Measurements from ENCODE around the gene PTPRQ.
A peak's percentile ranks its signal among the peaks of the same experiment; 100 is the strongest.
"Not testable (repeated sequence)": the region's sequence is repeated elsewhere in the genome, so short reads cannot be mapped to it uniquely, and the experiment has no call there.

PTPRQ gene

DNA sequence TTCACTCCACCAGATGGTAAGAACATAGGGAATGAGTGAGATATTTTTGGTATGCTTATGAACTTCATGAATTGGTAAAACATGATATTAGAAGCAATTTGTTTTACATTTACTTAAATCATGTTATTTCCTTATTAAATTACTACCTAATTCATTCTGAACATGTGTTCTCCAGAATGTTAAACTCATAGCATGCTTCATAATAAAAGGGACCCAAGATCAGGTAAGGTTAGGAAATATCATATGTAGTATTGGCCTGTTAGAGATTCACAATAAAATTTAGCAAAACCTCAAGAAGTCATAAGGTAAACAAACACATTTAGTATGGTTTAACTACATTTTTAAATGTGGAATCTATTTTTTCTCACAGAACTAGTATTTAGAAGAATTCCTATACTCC lies 28.2 kb downstream of the PTPRQ start:
- FAIRE-seq: no peak

DNA sequence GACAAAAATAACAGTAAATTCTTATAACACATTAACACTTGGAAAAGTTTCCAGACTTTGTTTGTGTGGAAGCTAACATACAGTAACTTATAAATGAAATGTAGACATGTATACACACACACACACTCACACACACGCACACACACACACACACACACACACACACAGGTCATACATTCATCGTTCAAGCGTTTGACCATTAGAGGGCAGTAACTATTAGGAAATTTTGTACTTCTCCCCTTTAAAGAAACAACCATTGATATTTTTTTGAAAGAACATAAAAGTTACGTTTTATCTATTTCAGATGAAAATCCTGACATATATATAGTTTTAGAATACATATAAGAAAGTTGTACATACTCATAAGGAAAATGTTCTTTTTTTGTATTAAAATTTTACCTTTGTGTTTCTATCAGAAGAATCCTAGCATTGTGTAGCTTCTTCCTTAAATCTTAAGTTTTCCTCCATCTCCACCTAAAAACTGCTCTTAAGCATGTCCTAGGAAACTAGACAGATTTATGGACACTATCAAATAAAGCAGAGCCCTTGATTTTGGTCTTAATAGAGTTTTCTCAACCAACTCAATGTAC lies 29.0 kb downstream of the PTPRQ start:
- DNase-seq (ENCODE audit: insufficient read length, low spot score): peak; percentile 7

More for the DNA sequence above, 28.2 kb downstream of the PTPRQ start:
- DNase-seq (ENCODE audit: insufficient read length, low spot score): no peak

DNA sequence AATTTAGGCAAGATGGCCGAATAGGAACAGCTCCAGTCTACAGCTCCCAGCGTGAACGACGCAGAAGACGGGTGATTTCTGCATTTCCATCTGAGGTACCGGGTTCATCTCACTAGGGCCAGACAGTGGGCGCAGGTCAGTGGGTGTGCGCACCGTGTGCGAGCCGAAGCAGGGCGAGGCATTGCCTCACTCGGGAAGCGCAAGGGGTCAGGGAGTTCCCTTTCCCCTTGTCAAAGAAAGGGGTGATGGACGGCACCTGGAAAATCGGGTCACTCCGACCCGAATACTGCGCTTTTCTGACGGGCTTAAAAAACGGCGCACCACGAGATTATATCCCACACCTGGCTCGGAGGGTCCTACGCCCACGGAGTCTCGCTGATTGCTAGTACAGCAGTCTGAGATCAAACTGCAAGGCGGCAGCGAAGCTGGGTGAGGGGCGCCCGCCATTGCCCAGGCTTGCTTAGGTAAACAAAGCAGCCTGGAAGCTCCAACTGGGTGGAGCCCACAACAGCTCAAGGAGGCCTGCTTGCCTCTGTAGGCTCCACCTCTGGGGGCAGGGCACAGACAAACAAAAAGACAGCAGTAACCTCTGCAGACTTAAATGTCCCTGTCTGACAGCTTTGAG lies 33.6 kb downstream of the PTPRQ start:
- FAIRE-seq; DNase-seq (ENCODE audit: insufficient read length, low spot score): not testable (repeated sequence)

More for the DNA sequence above, 29.0 kb downstream of the PTPRQ start:
- FAIRE-seq: no peak

DNA sequence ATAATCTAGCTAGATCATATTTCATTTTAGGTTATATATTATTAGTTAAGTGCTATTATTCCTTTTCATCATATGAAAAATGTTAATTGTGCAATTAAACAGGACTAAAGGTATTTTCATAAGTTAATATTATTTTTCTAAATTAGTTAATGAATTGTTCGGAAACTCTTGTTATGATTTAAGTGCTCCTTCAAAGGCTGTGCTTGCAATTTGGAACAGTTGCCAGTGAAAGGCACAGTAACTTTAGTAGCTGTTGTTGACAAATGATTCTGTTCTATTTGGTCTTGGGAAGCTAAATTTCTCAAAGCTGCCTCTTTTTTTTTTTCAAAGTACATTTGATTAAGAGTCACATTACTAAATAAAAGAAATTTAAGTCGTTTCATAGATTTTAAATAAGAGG lies 40.7 kb downstream of the PTPRQ start:
- FAIRE-seq: no peak
- DNase-seq (ENCODE audit: insufficient read length, low spot score): no peak

- no peak for DNase-seq (ENCODE audit: insufficient read length, low spot score)
- FAIRE-seq: no peak
Measured at GRCh38 chr12:80485222-80485987, 41.4 kb downstream of the PTPRQ start.

DNA sequence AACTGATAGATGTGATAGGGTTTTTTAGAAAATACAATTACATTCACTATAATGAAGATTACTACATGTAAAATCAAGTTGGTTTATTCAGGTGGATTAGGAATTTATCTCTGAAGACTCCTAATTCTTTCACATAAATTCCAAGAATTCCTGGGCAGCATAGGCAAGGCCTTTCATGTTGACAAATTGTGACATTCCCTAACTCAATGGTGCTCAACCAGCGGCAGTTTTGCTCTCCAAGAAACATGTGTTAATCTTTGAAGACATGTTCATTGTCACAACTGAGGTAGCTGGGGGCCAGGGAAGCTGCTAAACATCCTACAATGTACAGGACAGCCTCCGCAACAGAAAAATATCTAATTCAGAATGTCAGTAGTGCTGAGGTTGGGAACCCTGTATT lies 46.3 kb downstream of the PTPRQ start:
- FAIRE-seq: no peak

DNA sequence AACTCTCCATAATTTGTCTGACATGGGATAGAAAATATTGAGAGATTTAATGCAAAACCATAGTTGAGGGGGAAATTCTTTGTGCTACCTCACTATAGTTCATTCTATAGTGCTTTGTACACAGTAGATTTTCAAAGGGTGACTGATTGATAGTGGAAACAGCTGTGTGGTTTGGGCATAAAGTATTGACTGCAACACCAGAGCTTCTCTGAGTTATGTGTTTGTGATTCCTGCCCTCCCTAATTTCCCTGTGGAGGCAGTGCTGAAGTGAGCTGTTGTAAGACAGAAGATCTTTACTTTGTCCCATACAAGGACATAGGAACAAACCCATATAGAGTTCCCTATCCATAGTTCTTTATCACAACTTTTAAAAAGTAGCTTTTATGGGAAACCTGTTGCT lies 47.1 kb downstream of the PTPRQ start:
- DNase-seq (ENCODE audit: insufficient read length, low spot score) (no peak), FAIRE-seq (no peak)

More for the DNA sequence above, 46.3 kb downstream of the PTPRQ start:
- no peak for DNase-seq (ENCODE audit: insufficient read length, low spot score)

DNA sequence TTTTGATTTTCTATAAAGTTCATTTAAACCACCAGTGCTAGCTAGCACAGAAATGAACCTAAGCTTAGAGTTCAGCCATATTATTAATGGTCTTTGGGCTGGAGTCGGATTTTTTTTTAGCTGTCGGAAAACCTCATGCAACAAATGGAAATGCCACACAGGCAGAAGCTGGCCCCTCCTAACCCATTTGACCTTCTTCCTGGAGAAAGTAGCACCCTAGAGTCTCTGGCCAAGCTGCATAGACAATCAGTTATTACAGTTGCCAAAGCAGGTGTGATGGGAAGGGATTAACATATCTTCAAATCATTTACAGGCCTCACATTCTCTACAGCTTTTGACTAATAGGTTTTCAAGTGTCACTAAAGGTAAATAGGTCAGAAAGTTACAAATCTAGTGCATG lies 49.4 kb downstream of the PTPRQ start:
- DNase-seq (ENCODE audit: insufficient read length, low spot score) (no peak), FAIRE-seq (no peak)

DNA sequence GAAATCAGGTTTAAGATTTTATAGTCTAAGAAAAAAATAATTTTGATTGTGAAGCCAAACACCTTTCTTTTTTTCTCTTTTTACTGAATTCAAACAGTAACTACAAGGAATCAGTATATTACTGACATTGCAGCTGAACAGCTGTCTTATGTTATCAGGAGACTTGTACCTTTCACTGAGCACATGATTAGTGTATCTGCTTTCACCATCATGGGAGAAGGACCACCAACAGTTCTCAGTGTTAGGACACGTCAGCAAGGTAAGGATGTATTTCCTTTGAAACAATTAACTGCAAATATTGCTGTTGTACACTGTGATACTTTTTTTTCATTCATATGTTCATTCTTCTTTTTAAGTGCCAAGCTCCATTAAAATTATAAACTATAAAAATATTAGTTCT lies 50.8 kb downstream of the PTPRQ start:
- no peak for FAIRE-seq
- no peak for DNase-seq (ENCODE audit: insufficient read length, low spot score)

DNA sequence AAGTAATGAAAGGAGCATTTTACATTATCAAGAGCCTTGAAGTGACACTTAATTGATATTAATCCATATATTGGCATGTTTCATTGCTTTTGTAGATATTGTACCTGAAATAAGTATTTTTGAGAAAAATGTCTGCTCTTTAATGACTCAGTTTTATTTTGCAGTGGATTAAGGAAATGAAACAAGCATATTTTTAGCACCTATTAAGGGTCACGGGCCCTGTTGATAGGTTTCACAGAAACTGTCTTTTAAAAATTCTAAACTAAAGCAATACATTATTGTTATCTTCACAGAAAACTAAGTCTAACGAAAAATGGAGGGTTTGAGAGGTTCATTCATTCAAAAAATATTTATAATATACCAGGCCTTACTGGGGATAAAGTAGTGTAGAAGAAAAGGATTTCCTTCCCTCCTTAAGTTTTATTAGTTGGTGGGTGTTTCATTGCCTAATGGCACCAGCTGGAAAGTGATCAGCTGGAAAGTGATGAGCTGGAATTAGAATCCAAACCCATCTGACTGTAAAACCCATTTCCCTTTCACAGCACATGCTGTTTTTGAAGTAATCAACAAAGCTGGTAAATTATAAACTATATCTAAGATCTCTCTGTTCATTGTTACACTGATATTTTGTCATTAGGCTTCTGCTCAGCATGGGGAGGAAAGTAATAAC lies 54.2 kb downstream of the PTPRQ start:
- FAIRE-seq (no peak), DNase-seq (ENCODE audit: insufficient read length, low spot score) (no peak)

DNA sequence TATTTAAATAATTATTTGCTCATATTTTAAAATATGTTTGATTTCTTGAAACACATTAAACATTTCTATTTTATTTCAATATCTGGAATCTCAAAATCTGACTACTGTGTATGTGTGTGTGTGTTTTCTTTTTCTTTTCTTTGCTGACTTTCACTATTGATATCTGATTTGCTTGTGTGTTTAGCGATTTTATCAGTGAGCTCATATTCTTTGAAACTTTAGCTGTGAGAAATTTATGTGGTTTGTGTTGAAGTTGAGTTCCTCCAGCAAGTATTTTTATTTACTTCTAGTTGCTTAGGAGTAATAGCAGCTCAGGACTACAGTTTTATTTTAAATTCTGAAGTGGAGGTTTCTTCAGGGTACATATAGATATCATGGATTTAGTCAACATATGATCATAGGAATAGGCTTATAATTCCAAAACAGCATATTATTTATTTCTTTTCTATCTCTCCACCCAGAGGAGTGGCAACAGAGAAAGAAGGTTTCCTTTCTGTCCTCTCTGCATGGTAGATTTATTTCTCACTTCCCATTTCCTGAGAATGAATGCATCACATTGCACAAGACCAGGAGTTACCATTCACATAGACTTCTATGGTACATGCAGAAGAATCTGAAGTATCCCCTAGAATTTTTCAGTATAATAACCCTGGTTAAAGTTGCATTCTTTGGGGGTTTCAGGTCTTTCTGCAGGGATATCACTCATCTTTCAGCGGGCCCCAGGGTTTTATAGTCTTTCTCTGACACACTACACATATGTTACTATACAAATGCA lies 60.5 kb downstream of the PTPRQ start:
- DNase-seq (ENCODE audit: insufficient read length, low spot score) (no peak), FAIRE-seq (no peak)

DNA sequence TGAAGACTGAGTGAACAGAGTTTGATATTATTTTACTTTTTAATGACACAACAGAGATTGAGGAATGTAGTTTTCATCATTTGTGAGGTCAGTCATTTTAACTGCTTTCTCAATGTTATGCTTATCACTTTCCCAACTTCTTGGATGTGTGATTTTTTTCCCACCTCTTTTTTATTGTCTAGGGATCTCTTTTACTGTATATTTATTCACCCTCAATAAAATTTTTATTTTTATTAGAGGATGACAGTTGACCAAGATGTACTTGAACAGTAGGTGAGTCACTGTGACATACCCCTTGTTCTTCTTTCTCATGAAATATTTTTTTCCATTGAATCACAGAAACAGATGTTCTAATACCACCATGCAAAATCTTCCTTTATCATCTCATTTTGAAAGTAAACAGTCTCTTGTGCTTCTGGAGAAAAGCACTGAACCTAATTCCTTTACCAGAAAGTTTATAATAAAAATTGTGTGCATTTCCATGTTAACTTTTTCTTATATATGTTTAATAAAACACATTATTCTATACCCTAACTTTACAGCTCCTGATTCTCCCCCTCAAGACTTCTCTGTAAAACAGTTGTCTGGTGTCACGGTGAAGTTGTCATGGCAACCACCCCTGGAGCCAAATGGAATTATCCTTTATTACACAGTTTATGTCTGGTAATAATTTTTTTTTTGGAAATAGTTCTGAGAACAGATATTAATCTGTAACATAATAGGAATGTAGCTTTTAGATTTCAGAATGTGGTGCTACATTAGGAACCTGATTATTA lies 65.9 kb downstream of the PTPRQ start:
- peak; percentile 19 for DNase-seq (ENCODE audit: insufficient read length, low spot score)
- no peak for FAIRE-seq

DNA sequence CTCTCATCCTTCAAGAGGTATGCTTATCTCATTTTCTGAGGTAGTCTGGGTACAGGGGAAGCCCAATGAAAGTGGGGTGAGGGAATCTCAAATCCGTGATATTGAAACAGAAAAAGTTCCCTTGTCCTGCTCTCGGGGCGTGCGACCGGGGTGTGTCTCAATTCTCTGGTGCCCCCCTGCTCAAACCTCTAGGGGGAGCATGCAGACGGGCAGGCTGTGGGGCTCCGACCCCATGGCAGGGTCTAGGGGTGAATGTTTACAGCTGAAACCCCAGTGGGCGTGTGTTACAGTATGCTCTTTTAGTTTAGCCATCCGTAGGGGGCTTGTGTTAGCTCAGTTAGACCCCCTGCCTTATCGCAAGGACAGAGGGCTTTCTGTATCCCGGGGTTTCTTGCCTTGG lies 68.7 kb downstream of the PTPRQ start:
- DNase-seq (ENCODE audit: insufficient read length, low spot score): no peak
- FAIRE-seq: no peak

- FAIRE-seq: peak; percentile 58
- DNase-seq (ENCODE audit: insufficient read length, low spot score): no peak
Measured at GRCh38 chr12:80513211-80513610, 69.2 kb downstream of the PTPRQ start.

GRCh38 chr12:80517655-80518054 lies 73.6 kb downstream of the PTPRQ start:
- no peak for FAIRE-seq
- no peak for DNase-seq (ENCODE audit: insufficient read length, low spot score)

DNA sequence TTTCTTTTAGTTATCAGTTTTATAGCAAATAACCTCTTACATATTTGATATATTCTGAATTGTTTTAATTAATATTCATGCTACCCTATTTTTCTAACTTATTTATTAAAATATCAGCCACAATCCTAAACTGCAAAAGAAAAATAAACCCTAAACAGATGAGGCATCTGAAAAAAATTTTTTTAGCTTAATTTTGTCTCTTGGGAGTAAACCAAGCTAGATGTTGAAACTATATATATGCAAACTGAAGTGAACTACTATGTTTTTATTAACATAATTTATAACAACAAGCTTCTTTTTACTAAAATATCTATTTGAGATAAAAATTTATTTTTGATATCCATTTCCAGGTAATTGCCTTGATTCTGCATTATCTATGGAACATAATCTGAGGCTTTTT lies 87.6 kb downstream of the PTPRQ start:
- no peak for FAIRE-seq

GRCh38 chr12:80539029-80539428 lies 95.0 kb downstream of the PTPRQ start:
- no peak for FAIRE-seq
- no peak for DNase-seq (ENCODE audit: insufficient read length, low spot score)

More for the DNA sequence above, 87.6 kb downstream of the PTPRQ start:
- no peak for DNase-seq (ENCODE audit: insufficient read length, low spot score)

DNA sequence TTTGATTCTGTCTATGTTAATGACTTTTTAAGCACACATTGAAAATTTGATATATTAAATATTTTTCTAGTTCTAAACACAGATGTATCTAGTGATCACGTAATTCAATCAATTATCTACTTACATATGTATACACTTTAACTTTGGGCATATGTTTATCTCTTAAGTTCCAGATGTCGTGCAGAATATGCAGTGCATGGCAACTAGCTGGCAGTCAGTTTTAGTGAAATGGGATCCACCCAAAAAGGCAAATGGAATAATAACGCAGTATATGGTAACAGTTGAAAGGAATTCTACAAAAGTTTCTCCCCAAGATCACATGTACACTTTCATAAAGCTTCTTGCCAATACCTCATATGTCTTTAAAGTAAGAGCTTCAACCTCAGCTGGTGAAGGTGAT lies 105.3 kb downstream of the PTPRQ start:
- no peak for FAIRE-seq
- DNase-seq (ENCODE audit: insufficient read length, low spot score): no peak

GRCh38 chr12:80551897-80552296 lies 107.9 kb downstream of the PTPRQ start:
- FAIRE-seq (no peak), DNase-seq (ENCODE audit: insufficient read length, low spot score) (peak; percentile 44)

DNA sequence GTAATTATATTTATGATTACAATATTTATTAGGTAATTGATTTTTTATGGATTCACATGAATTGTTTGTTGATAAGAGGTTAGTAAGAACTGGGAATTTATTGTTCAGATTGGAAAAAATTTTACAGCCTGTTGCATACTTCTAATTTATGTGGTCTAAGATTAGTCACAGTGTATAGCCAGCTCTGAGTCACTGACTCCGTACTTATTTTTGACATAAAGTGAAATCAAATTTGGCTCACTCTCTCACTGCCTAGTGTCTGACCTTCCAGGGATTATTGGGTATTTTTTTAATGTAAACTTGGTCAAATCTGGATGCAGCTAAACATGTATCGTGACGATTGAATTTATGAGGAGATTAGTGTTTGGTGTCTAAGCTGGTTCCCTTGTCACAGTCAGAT lies 109.3 kb downstream of the PTPRQ start:
- FAIRE-seq (peak; percentile 65), DNase-seq (ENCODE audit: insufficient read length, low spot score) (peak; percentile 57)
